ENCODE results near the gene GRK6. TPM values are rescaled to one million over a fixed set of nuclear protein-coding genes. Genes with fewer than 3 reads are reported as not detected.

Gene GRK6
- total RNA-seq, 3 donors from 2014 or later, result 21.3 to 25.0 (median 22.1) TPM

- H3K4me1 ChIP-seq, result peaks cover 8 to 14% of the 10 kb centered on the region in 2 donors
- intact Hi-C loops (cut with DNase I; ENCODE audit: low total_unique reads), result no loop called here
- no peaks in the 10 kb centered on the region for H3K27me3 ChIP-seq
- DNase-seq (ENCODE audit: low spot score in 2 of 2), result no peak
- no peaks in the 10 kb centered on the region for H3K9me3 ChIP-seq
- TF ChIP-seq POLR2AphosphoS5 (IDR thresholded peaks at IDR 0.05) (no peak), CTCF (IDR thresholded peaks at IDR 0.05) (no peak), POLR2A (IDR thresholded peaks at IDR 0.05) (no peak)
- H3K4me3 ChIP-seq, result no peak overlapping the region
- H3K27ac ChIP-seq, result no peak overlapping the region
- H3K36me3 ChIP-seq, result no peaks in the 10 kb centered on the region
Observed at GRCh38 chr5:177468329-177468684, 41.8 kb downstream of the GRK6 start.

- no peak for DNase-seq (ENCODE audit: low spot score in 2 of 2)
Observed at GRCh38 chr5:177468685-177469628, 42.5 kb downstream of the GRK6 start.

GRCh38 chr5:177469750-177470525, 43.5 kb downstream of the GRK6 start:
- no peaks in the 10 kb centered on the region for H3K9me3 ChIP-seq
- TF ChIP-seq POLR2A (IDR thresholded peaks at IDR 0.05), result no peak
- TF ChIP-seq CTCF (IDR thresholded peaks at IDR 0.05), result no peak
- no peak for TF ChIP-seq POLR2AphosphoS5 (IDR thresholded peaks at IDR 0.05)
- intact Hi-C loops (cut with DNase I; ENCODE audit: low total_unique reads), result no loop called here
- H3K27me3 ChIP-seq, result no peaks in the 10 kb centered on the region
- H3K27ac ChIP-seq, result peak overlapping the region; percentile 36 to 49
- no peaks in the 10 kb centered on the region for H3K36me3 ChIP-seq
- DNase-seq (ENCODE audit: low spot score in 2 of 2), result no peak
- H3K4me1 ChIP-seq, result peaks cover 8 to 14% of the 10 kb centered on the region in 2 donors
- peak overlapping the region in 1 of 3 donors; percentile 16 for H3K4me3 ChIP-seq

More at GRCh38 chr5:177468685-177469628, 42.5 kb downstream of the GRK6 start:
- intact Hi-C loops (cut with DNase I; ENCODE audit: low total_unique reads), result no loop called here
- H3K36me3 ChIP-seq, result no peaks in the 10 kb centered on the region
- no peak overlapping the region for H3K4me3 ChIP-seq
- H3K27me3 ChIP-seq, result no peaks in the 10 kb centered on the region
- peaks cover 8 to 14% of the 10 kb centered on the region in 2 donors for H3K4me1 ChIP-seq
- H3K9me3 ChIP-seq, result no peaks in the 10 kb centered on the region
- peak overlapping the region in 1 of 2 donors; percentile 49 for H3K27ac ChIP-seq
- TF ChIP-seq CTCF (IDR thresholded peaks at IDR 0.05) (no peak), POLR2A (IDR thresholded peaks at IDR 0.05) (no peak), POLR2AphosphoS5 (IDR thresholded peaks at IDR 0.05) (no peak)

- no peaks in the 10 kb centered on the region for H3K36me3 ChIP-seq
- peak overlapping the region in 1 of 3 donors; percentile 96 for H3K4me3 ChIP-seq
- no peaks in the 10 kb centered on the region for H3K9me3 ChIP-seq
- peaks cover 8 to 14% of the 10 kb centered on the region in 2 donors for H3K4me1 ChIP-seq
- intact Hi-C loops (cut with DNase I; ENCODE audit: low total_unique reads), result no loop called here
- peak overlapping the region in 1 of 2 donors; percentile 77 for H3K27ac ChIP-seq
- no peaks in the 10 kb centered on the region for H3K27me3 ChIP-seq
- no peak for TF ChIP-seq POLR2A (IDR thresholded peaks at IDR 0.05)
- TF ChIP-seq POLR2AphosphoS5 (IDR thresholded peaks at IDR 0.05), result no peak
- TF ChIP-seq CTCF (IDR thresholded peaks at IDR 0.05), result no peak
- DNase-seq (ENCODE audit: low spot score in 2 of 2), result no peak
Observed at GRCh38 chr5:177470759-177471536, 44.5 kb downstream of the GRK6 start.

Data from breast epithelium (tissue), 4 donors.